Stimulated activated CD4-positive, alpha-beta T cell treated with anti-CD3 and anti-CD28 coated beads, Interleukin-15, amount 100 ng/mL, for 48 hours (primary cell): ENCODE measurements around the gene LCE3A.
"Not testable (repeated sequence)": the region's sequence is repeated elsewhere in the genome, so short reads cannot be mapped to it uniquely, and the experiment has no call there.

Experiments used
- DNase-seq, 2 donors: peaks; one replicate each; pipeline ENCODE4 v3.0.0-alpha.2; 2020; ENCODE audit warnings: low read depth in 2 of 2

Gene LCE3A

GRCh38 chr1:152622803-152623202 lies at the start of gene LCE3A:
Gene LCE3A (minus strand): TSS chr1:152623103. CDS start chr1:152623103, 0 bp downstream.
- DNase-seq: no peak

DNA sequence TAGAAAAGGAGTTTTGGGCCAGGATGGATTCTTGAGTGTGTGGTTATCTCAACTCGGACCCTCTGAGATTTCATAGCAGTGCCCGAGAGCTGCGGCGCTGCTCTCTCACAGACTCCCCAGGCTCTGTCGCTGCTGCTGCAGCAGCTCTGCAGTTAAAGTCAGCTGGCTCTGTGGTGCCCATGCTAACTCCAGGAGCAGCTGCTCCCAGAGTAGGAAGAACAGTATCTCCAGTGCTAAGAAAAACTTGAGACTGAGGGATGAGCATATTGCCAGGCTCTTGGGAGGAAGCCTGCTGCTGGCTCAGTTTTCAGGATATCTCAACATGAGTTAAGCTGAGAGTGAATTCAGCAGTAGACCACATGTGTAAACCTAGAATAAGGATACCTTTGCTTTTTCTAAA lies 44.7 kb upstream of the LCE3A start:
- no peak for DNase-seq

DNA sequence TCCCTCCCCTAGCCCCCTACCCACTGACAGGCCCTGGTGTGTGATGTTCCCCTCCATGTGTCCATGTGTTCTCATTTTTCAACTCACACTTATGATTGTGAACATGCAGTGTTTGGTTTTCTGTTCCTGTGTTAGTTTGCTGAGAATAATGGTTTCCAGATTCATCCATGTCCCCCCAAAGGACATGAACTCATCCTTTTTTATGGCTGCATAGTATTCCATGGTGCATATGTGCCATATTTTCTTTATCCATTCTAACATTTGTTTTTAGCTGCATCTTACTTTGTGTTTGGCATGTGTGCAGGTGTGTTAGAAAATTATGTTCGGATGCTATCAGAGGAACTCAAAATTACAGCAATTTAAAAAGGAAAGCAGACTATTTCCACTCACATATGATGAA lies 43.3 kb upstream of the LCE3A start:
- DNase-seq: not testable (repeated sequence)

- DNase-seq: no peak
Measured at GRCh38 chr1:152663098-152663497, 40.2 kb upstream of the LCE3A start, which contains the start of gene LCE2D. Gene LCE2D (plus strand): TSS chr1:152663380. CDS start chr1:152664106, 726 bp downstream.

DNA sequence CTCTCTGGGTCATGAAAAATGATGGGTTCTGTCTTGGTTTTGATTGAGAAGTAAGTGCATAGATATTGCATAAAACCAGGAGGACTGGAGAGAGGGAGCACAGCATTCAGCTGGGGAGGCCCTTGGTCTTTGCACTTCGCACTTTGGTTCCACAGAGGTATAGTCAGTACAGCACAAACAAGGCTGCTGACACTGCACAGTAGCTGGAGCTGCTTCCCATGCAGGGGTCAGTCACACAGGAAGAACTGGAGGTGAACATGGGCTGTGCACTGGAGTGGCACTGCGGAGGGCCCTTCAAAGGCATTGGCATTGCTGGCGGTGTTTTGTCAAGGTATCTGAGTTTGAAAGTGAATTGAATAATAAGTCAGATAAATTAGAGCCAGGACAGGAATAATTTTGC lies 35.7 kb upstream of the LCE3A start:
- DNase-seq: no peak

GRCh38 chr1:152657677-152658076 lies 34.8 kb upstream of the LCE3A start:
- no peak for DNase-seq

DNA sequence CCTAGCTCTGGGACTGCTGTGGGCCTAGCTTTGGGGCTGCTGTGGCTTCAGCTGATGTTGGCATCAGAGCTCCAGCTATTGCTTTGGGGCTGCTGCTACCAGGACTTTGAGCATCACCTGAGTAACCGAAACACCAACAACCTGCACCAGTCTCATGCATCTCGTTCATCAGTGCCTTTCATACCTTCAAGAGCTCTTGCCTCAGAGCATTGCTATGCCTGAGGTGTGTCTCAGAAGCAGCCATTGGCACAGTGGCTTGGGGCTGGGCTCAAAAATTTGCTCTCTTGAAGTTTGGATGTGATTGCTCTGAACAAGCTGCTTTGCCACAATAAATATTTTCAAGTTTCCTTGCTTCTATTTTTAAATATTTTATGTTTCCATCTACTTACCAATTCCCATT lies 33.6 kb upstream of the LCE3A start:
- DNase-seq: no peak

GRCh38 chr1:152654110-152654509 lies 31.2 kb upstream of the LCE3A start:
- DNase-seq: peak; percentile 21 to 52

DNA sequence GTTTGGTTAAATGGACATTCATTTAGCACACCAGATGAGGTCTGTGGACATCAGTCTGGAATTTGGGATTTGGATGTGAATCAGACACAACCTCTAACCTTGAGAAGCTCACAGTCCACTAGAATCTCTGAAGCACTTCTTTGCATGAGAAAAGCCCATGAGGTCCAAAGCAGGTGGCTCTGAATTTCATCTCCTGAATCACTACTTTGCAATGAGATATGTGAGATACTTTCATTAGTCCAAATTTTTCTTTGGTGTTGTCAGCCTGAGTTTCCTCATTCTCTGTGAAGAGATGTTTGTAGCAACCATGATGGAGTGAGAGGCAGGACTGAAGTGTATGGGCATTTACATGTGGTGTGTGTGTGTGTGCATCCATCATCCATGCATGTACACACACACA lies 23.8 kb upstream of the LCE3A start:
- no peak for DNase-seq

GRCh38 chr1:152645146-152645545 lies 22.2 kb upstream of the LCE3A start:
- DNase-seq: no peak

- no peak for DNase-seq
Measured at GRCh38 chr1:152643945-152644344, 21.0 kb upstream of the LCE3A start.

DNA sequence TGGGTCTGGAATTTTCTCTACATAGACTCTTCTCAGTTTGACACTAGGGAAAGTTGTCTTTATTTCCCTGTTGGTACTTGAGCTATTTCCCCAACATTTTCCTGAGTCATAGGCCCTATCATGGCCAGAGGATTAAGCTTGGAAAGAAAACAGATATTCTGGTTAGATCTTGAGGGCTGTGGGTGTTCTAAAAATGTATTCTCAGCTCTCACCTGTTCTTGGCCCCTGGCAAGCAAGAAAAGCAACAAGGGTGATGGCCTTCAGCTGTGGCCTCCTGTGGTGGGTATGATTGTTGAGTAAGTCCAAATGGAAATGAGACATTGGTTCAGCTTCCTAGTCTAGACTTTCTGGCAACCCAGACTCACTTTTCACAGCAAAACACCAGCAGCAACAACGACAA lies 17.4 kb upstream of the LCE3A start:
- no peak for DNase-seq

DNA sequence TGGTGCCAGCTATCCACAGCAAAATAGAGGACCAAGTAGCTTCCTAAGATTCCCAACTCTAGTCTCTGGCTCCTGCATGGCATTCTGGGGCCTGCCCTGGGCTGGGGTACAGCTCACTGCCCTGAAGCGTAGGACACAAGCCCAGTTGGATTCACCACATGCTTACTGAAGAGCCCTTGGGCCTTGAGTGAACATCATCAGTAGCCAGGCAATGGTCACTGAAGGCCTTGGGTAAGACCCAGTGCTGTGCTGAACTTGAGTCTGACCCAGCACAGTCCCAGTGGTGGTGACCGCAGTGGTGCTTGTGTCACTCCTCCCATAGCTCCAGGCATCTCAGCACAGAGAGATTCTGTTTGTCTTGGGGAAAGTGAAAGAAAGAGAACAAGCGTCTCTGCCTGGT lies 7.7 kb upstream of the LCE3A start:
- DNase-seq: no peak

GRCh38 chr1:152626744-152627143 lies 3.8 kb upstream of the LCE3A start:
- no peak for DNase-seq

DNA sequence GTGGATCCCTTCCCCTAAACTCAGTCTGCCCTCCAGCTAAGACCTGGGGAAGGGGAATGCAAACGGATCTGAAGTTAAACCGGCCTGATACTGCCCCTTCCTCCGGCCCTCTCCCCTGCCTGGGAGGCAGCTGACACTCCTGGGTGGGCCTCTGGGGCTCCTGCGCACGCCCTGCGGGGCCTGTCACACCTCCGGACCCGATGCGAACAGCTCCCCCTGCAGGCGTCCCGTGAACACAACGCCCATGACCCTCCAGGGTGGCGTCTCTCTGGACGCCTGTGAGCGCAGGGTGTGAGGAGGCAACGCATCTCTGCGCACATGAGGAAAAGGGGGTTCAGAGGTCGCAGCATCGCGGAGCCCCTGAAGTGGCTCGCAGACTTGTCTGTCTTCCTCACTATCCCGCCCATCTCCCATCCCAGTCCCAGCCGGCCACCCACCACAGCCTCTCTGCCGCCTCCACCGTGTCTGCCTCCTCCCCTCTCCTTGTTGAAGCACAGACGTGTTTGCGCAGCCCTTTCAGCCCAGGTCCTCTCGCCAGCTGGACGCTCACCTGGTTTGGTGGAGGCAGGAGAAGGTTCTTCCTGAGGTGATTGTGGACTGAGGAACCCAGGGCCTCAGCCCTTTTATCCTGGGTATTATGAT lies 421 bp upstream of the LCE3A start:
- peak in 1 of 2 donors; percentile 12 for DNase-seq

DNA sequence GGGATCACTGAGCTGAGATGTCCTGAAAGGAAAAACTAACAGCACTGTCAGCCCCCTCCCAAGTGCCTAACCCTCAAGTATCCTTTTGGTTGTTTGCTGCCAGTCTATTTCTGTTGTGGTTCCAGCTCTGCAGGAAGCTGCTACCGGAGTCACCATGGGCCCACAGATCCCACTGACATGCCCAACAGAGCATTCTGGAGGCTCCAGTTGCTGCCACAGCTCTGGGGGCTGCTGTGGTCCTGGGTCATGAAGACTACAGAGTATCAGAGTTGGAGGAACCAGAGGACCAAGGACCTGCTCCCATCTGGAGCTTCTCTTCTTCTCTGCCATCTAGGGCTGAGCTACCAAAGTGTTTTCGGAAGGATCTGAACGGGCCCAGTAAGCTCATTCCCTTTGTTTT lies 910 bp downstream of the LCE3A start:
- DNase-seq: no peak

DNA sequence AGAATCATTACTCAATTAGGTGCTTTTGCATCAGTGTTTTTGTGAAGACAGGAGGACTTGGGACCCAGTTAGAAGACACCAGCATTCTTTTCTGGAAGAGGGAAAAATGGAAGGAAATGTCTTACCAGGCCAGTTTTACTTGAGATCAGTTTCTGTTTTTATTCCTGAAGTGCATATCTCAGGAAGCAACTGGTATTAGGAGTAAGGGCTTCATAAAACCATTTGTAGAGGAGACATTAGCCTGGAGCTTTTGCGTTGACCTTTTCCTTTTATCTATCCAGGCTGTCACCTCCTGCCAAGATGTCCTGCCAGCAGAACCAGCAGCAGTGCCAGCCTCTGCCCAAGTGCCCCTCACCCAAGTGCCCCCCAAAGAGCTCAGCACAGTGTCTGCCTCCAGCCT lies 9.4 kb downstream of the LCE3A start, which contains the start of gene LCE3B:
TSS of gene LCE3B (plus strand) at position 301 of the 400 bp plus-strand sequence. CDS start at position 301, 0 bp downstream.
- no peak for DNase-seq

GRCh38 chr1:152599934-152600333 lies 23.0 kb downstream of the LCE3A start, which contains the start of gene LCE3C:
Gene LCE3C (plus strand): TSS chr1:152600234. CDS start chr1:152600732, 498 bp downstream.
- no peak for DNase-seq

DNA sequence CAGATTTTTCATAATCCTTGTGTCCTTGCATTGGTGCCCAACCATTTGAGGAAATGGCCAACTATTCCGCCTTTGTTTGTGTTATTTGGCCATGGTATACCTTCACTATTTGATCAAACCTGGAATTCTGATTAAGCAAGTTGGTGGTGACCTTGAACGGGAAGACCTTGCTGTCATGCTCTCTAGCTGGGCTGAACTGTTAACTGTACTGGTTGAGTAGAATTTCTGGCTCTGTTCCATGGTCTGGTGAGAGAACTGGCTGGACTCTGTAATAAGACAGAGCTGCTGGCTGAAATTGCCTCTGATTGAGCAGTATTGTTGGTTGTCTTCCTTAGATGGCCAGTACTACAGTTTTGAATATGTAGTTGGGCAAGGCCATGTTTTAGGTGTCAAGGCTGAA lies 25.9 kb downstream of the LCE3A start:
- DNase-seq: no peak

DNA sequence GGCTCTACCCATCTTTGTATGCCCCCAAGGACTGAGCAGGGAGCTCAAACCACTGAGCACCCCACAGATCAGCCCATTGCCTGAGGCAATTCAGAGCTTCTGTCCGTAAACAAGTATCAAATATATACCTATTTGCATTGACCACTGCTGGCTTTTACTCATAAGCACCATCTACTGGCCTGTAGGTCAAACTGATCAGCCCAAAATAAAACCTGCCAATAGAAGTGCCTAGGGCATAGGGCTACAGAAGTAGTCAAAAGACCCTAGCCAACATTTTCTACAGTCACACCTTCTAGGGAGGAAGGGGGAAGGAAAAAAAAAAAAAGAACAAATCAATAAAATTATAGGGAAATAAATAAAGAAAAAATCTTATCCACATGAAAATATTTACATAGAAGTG lies 37.3 kb downstream of the LCE3A start:
- DNase-seq: no peak

DNA sequence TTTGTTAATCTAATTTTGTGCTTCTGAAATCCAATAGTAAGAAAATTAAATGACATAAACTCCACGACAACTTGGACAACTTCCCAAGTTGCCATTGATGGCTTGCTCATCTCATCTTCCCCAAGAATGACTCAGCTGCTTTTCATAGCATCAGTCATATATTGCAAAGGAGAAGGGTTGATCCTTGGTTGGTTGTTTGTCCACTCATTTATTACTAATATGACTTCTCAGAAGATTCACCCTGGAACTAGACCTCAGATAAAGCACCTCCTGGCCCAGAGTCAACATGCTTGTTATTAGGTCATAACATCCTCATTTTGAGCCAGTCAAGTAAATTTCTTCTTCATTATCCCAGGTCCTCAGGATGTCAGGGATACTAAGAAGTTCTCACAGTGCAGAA lies 40.3 kb downstream of the LCE3A start:
- DNase-seq: no peak

- no peak for DNase-seq
Measured at GRCh38 chr1:152580433-152580832, 42.5 kb downstream of the LCE3A start, which contains the start of gene LCE3D. Gene LCE3D (minus strand): TSS chr1:152580516. CDS start chr1:152579936, 580 bp downstream.

DNA sequence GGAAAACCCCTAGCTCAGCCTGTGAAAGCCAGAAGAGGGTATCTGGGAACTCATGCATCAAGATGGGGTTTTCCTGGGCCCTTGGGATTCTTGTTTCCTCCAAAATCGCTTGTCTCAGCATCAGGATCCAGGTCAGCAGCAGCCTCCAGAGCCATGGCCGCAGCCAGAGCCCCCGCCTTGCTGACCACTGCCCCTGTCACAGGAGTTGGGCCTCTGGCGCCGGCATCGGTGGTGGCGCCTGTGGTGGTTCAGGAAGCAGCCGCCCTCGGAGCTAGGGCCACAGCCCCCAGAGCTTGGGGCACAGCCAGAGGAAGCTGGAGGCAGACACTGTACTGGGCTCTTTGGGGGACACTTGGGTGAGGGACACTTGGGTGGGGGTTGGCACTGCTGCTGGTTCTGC lies 43.4 kb downstream of the LCE3A start:
- not testable (repeated sequence) for DNase-seq

GRCh38 chr1:152577168-152577567 lies 45.7 kb downstream of the LCE3A start:
- DNase-seq: peak in 1 of 2 donors; percentile 4
